WTC11 (cell line): ENCODE data around the gene SBNO2. TPM values are rescaled to one million over a fixed set of nuclear protein-coding genes. Genes with fewer than 3 reads are reported as not detected.
A peak's percentile ranks its signal among the peaks of the same experiment; 100 is the strongest.

Experiments used
- ATAC-seq: fragments of 200-7000 bp; cut with Tn5 transposase; 2 replicates; pipeline ENCODE4 v1.10.0; 2021; ENCODE audit warnings: mild to moderate bottlenecking, moderate library complexity
- CTCF ChIA-PET: fragments of 300-600 bp; sonication (Branson Sonifier 250); formaldehyde crosslinking; loops from one replicate; lab custom pipeline; 2021; ENCODE audit warnings: antibody characterized with exemption; lab: Charles Lee
- POLR2A ChIA-PET: fragments of 350-600 bp; sonication (Branson Sonifier 250); formaldehyde crosslinking; loops from one replicate; lab custom pipeline; 2021; ENCODE audit warnings: antibody characterized with exemption; lab: Charles Lee
- DNase-seq: peaks from one replicate; pipeline ENCODE4 v3.0.0; 2021; ENCODE audit warnings: low spot score
- H3K27ac Mint-ChIP-seq: 2 replicates; pipeline ENCODE4 v1.8.0; 2021; ENCODE audit warnings: mixed read lengths
- H3K27me3 Mint-ChIP-seq: 2 replicates; pipeline ENCODE4 v1.8.0; 2021; ENCODE audit warnings: low read depth, mild to moderate bottlenecking, moderate library complexity, mixed read lengths
- H3K36me3 Mint-ChIP-seq: 2 replicates; pipeline ENCODE4 v1.8.0; 2021; ENCODE audit warnings: mixed read lengths
- H3K4me1 Mint-ChIP-seq: 2 replicates; pipeline ENCODE4 v1.8.0; 2022; ENCODE audit warnings: mixed read lengths
- H3K4me3 Mint-ChIP-seq: 2 replicates; pipeline ENCODE4 v1.8.0; 2021; ENCODE audit warnings: mild to moderate bottlenecking, moderate library complexity, mixed read lengths
- H3K9me3 Mint-ChIP-seq: 2 replicates; pipeline ENCODE4 v1.8.0; 2021; ENCODE audit warnings: mixed read lengths
- ARID4B ChIP-seq: sonication (generic); formaldehyde crosslinking; IDR thresholded peaks from 2 replicates; pipeline ENCODE4 v1.8.0; 2023; ENCODE audit warnings: missing genetic modification reagents, mild to moderate bottlenecking, borderline replicate concordance
- ATF1 ChIP-seq: sonication (generic); formaldehyde crosslinking; IDR thresholded peaks from 2 replicates; pipeline ENCODE4 v1.8.1; 2023; ENCODE audit warnings: mild to moderate bottlenecking, moderate library complexity, missing genetic modification reagents
- ATF3 ChIP-seq: sonication (generic); formaldehyde crosslinking; conservative IDR thresholded peaks from 2 replicates; pipeline ENCODE4 v1.8.1; 2022; ENCODE audit warnings: mild to moderate bottlenecking, missing genetic modification reagents
- E2F4 ChIP-seq: sonication (generic); formaldehyde crosslinking; IDR thresholded peaks from 2 replicates; pipeline ENCODE4 v1.8.1; 2022; ENCODE audit warnings: low read depth, mild to moderate bottlenecking, moderate library complexity, missing genetic modification reagents, borderline replicate concordance
- E2F5 ChIP-seq: sonication (generic); formaldehyde crosslinking; IDR thresholded peaks from 2 replicates; pipeline ENCODE4 v1.8.1; 2022; ENCODE audit warnings: mild to moderate bottlenecking, moderate library complexity, missing genetic modification reagents
- FOXJ3 ChIP-seq: sonication (generic); formaldehyde crosslinking; IDR thresholded peaks from 2 replicates; pipeline ENCODE4 v1.9.0; 2021; ENCODE audit warnings: missing genetic modification reagents, mild to moderate bottlenecking, borderline replicate concordance
- GTF2I ChIP-seq: fragments of 250-450 bp; sonication (Bioruptor Pico); conservative IDR thresholded peaks from 2 replicates; pipeline ENCODE4 v1.4.0; 2021; ENCODE audit warnings: mild to moderate bottlenecking
- HMGA2 ChIP-seq: fragments of 250-450 bp; sonication (Bioruptor Pico); IDR thresholded peaks from 2 replicates; pipeline ENCODE4 v1.4.0; 2021; ENCODE audit warnings: mild to moderate bottlenecking, moderate library complexity
- HMGXB4 ChIP-seq: sonication (generic); formaldehyde crosslinking; IDR thresholded peaks from 2 replicates; pipeline ENCODE4 v1.8.1; 2023; ENCODE audit warnings: mild to moderate bottlenecking, moderate library complexity, missing genetic modification reagents
- KAT7 ChIP-seq: sonication (generic); formaldehyde crosslinking; IDR thresholded peaks from 2 replicates; pipeline ENCODE4 v1.8.1; 2023; ENCODE audit warnings: missing genetic modification reagents, mild to moderate bottlenecking, borderline replicate concordance
- NFATC4 ChIP-seq: fragments of 250-450 bp; sonication (Bioruptor Pico); IDR thresholded peaks from 2 replicates; pipeline ENCODE4 v1.9.0; 2021; ENCODE audit warnings: mild to moderate bottlenecking
- NFE2L1 ChIP-seq: sonication (generic); formaldehyde crosslinking; IDR thresholded peaks from 2 replicates; pipeline ENCODE4 v1.8.1; 2023; ENCODE audit warnings: missing genetic modification reagents
- NR2C2 ChIP-seq: sonication (generic); formaldehyde crosslinking; IDR thresholded peaks from 2 replicates; pipeline ENCODE4 v1.8.0; 2022; ENCODE audit warnings: mild to moderate bottlenecking, missing genetic modification reagents
- OVOL2 ChIP-seq: fragments of 250-450 bp; sonication (Bioruptor Pico); IDR thresholded peaks from 2 replicates; pipeline ENCODE4 v1.9.0; 2021; ENCODE audit warnings: mild to moderate bottlenecking, borderline replicate concordance
- SOX15 ChIP-seq: fragments of 250-450 bp; sonication (Bioruptor Pico); IDR thresholded peaks from 2 replicates; pipeline ENCODE4 v1.9.0; 2021; ENCODE audit warnings: mild to moderate bottlenecking
- SP1 ChIP-seq: sonication (generic); formaldehyde crosslinking; conservative IDR thresholded peaks from 2 replicates; pipeline ENCODE4 v1.8.1; 2022; ENCODE audit warnings: missing genetic modification reagents
- USF1 ChIP-seq: sonication (generic); formaldehyde crosslinking; IDR thresholded peaks from 2 replicates; pipeline ENCODE4 v1.8.0; 2022; ENCODE audit warnings: mild to moderate bottlenecking, missing genetic modification reagents
- USF2 ChIP-seq: sonication (generic); formaldehyde crosslinking; IDR thresholded peaks from 2 replicates; pipeline ENCODE4 v1.8.1; 2023; ENCODE audit warnings: mild to moderate bottlenecking, missing genetic modification reagents, moderate library complexity
- ZMAT4 ChIP-seq: fragments of 250-450 bp; sonication (Bioruptor Pico); IDR thresholded peaks from 2 replicates; pipeline ENCODE4 v1.9.0; 2021; ENCODE audit warnings: mild to moderate bottlenecking
- ZNF232 ChIP-seq: sonication (generic); formaldehyde crosslinking; IDR thresholded peaks from 2 replicates; pipeline ENCODE4 v1.8.0; 2022; ENCODE audit warnings: mild to moderate bottlenecking, missing genetic modification reagents
- total RNA-seq: library from RNA; stranded (reverse); gene quantifications from 3 replicates; pipeline ENCODE4 v1.2.3, GENCODE V29; 2021

The SBNO2 gene
- total RNA-seq, 1 experiment from 2014 or later: 57.3 TPM

- Mint-ChIP-seq H3K4me3 (peak overlapping the region; percentile 95), H3K27ac (peak overlapping the region; percentile 94), H3K36me3 (peaks cover 10% of the 10 kb centered on the region), H3K9me3 (no peaks in the 10 kb centered on the region), H3K27me3 (no peaks in the 10 kb centered on the region), H3K4me1 (peaks cover 29% of the 10 kb centered on the region)
- ATAC-seq (no peak), DNase-seq (no peak)
- ChIA-PET CTCF (no interaction called here), POLR2A (no interaction called here)
- TF ChIP-seq USF2: no peak
- no peak for TF ChIP-seq ATF3
- TF ChIP-seq USF1 (CRISPR knock-in tag): 0 out of 2 replicates have a peak, but pooled peaks have one; percentile 23
- TF ChIP-seq NFATC4 (CRISPR knock-in tag): no peak
- TF ChIP-seq ARID4B: 0 out of 2 replicates have a peak, but pooled peaks have one; percentile 34
- no peak for TF ChIP-seq NFE2L1 (CRISPR knock-in tag)
Observed at GRCh38 chr19:1206150-1206863, 32.2 kb upstream of the SBNO2 start.

- H3K27ac Mint-ChIP-seq: peak within 1 kb of the TSS; percentile 94; the same call in 1 of the 2 replicates
- POLR2A ChIA-PET: interaction anchor here (0.7 kb wide), 1 partner anchor 100 kb away, joined by 3 read pairs; no protein-coding TSS in a partner anchor
- TF ChIP-seq E2F5 (CRISPR knock-in tag) (peak; percentile 79), OVOL2 (CRISPR knock-in tag) (no peak), E2F4 (CRISPR knock-in tag) (no peak; the same call in 1 of the 2 replicates), USF2 (peak; percentile 51), ZNF232 (CRISPR knock-in tag) (no peak), SOX15 (CRISPR knock-in tag) (no peak), NR2C2 (peak; percentile 71), KAT7 (no peak), ATF1 (no peak), SP1 (CRISPR knock-in tag) (peak; percentile 99), NFE2L1 (CRISPR knock-in tag) (no peak), ZMAT4 (CRISPR knock-in tag) (no peak), HMGXB4 (CRISPR knock-in tag) (peak; percentile 64), FOXJ3 (CRISPR knock-in tag) (no peak), GTF2I (CRISPR knock-in tag) (no peak), HMGA2 (CRISPR knock-in tag) (no peak)
Observed at GRCh38 chr19:1205114-1206099, 31.3 kb upstream of the SBNO2 start, which contains the start of gene STK11. Gene STK11, plus strand, starts transcription at chr19:1205778. Its CDS starts 1,136 bp downstream, at chr19:1206914.

More at GRCh38 chr19:1205114-1206099, 31.3 kb upstream of the SBNO2 start, which contains the start of gene STK11:
- CTCF ChIA-PET: no interaction called here
- Mint-ChIP-seq H3K36me3 (peaks cover 10% of the 10 kb centered on the region), H3K4me3 (peak within 1 kb of the TSS; percentile 95), H3K4me1 (peaks cover 26% of the 10 kb centered on the region), H3K9me3 (no peaks in the 10 kb centered on the region), H3K27me3 (no peaks in the 10 kb centered on the region)
- peak; percentile 94 for ATAC-seq
- peak; percentile 99 for DNase-seq
